ENCODE results near the gene EXOSC1.

EXOSC1 gene, protein sequence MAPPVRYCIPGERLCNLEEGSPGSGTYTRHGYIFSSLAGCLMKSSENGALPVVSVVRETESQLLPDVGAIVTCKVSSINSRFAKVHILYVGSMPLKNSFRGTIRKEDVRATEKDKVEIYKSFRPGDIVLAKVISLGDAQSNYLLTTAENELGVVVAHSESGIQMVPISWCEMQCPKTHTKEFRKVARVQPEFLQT

DNA sequence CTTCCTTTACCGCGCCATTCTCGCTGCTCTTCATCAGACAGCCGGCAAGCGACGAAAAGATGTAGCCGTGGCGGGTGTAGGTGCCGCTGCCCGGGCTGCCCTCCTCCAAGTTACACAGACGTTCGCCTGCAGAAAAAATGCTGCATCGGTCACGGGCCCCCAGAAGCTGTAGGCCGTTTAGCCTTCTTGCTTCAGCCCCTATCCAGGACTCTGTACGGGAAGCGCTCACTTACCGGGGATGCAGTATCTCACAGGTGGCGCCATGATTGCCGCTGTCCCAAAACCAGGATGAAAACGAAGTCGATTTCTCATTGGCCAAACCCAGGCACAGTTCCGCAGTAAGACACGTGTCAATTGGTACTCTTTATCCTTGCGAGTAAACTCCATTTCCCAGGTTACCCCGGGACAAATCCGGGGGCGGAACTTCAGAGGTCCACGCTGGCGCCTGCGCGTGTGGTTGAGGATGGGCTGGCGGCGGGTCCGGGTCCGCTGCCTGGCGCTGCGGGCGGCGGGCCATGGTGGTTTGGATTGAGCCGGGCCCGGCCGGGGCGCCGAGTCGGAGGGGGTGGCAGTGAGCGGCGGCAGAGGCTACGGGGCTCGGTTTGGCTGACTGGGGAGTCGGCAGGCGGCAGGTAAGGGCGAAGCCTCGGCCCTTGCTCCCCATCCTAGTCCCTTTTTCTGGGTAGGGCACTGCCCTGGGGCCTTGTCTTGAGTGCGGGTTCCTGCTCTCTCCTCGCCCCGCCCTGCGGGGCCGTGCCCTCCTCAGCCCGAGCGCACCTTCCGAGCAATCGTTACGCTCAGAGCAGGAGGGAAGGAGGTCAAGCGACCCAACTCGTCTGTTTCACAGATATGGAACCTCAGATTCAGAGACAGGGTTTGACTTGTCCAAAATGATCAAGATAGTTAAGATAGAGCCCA lies at the start of gene EXOSC1, which contains the start of gene ZDHHC16:
EXOSC1 (minus strand) TSS at position 285 of the 918 bp plus-strand sequence; CDS start at position 264, 21 bp downstream.
ZDHHC16 (plus strand) TSS at position 454 of the 918 bp plus-strand sequence. CDS start 5,501 bp downstream, outside the sequence.
- H3K4me3 ChIP-seq (ENCODE audit: low read length) = peak within 1 kb of the TSS; percentile 97
- DNase-seq (ENCODE audit: low read depth) = peak; percentile 90
- TF ChIP-seq, protein P1, sequence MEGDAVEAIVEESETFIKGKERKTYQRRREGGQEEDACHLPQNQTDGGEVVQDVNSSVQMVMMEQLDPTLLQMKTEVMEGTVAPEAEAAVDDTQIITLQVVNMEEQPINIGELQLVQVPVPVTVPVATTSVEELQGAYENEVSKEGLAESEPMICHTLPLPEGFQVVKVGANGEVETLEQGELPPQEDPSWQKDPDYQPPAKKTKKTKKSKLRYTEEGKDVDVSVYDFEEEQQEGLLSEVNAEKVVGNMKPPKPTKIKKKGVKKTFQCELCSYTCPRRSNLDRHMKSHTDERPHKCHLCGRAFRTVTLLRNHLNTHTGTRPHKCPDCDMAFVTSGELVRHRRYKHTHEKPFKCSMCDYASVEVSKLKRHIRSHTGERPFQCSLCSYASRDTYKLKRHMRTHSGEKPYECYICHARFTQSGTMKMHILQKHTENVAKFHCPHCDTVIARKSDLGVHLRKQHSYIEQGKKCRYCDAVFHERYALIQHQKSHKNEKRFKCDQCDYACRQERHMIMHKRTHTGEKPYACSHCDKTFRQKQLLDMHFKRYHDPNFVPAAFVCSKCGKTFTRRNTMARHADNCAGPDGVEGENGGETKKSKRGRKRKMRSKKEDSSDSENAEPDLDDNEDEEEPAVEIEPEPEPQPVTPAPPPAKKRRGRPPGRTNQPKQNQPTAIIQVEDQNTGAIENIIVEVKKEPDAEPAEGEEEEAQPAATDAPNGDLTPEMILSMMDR (conservative IDR thresholded peaks at IDR 0.05; ENCODE audit: low read depth, low read length) = peak; percentile 20

DNA sequence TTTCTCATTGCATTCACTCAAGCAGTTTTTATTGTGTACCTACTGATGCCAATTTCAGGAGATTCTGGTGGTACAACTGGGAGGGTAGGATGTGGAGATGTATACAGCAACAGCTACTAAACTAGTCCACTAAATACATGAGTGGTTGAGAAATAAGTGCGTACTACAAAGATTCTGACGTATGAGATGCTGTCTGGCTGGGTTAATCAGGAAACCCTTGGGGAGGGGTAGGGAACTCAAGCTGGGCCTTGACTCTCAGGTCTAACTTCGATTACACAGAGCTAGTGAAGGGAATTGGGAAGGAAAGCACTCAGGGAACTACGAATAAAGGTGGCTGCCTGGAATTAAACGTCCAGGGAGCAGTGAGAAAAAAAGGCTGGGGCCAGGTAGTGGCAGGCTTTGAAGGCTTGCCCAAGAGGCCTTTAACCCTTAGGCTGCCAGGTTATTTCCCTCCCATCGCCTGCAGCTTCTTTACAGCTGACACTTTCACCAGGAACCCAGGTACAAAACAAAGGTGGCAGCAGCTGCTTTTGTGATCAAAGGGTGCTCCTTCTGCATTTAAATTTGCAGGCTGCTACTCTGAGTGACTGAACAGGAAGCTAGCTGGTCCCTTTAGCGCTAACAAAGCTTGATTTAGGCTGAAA lies 49.2 kb upstream of the EXOSC1 start:
- DNase-seq (ENCODE audit: low read depth) = peak; percentile 77
- peak overlapping the region; percentile 16 for H3K4me3 ChIP-seq (ENCODE audit: low read length)

DNA sequence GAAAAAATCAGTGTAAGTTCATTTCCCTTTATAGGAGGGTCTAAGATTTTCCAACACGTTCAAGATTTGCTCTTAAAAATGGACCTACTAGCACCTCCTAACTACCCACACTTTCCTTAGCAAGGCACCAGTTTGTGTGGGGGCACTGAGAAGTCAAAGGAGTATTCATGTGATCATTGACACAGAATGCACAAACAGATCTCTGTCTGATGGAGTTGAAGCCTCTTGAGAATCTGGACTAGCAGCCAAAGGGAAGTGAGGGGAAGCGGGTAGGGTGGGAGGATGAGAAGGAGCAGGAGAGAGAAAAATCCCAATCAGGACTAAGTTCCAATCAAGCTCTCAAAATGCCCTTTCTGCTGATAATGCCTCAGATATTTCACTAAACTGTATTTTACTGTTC lies 48.3 kb upstream of the EXOSC1 start:
- no peak for DNase-seq (ENCODE audit: low read depth)
- no peak overlapping the region for H3K4me3 ChIP-seq (ENCODE audit: low read length)
- TF ChIP-seq, protein P1 (conservative IDR thresholded peaks at IDR 0.05; ENCODE audit: low read depth, low read length) = no peak

More for the DNA sequence above, 49.2 kb upstream of the EXOSC1 start:
- TF ChIP-seq, protein P1 (conservative IDR thresholded peaks at IDR 0.05; ENCODE audit: low read depth, low read length) = no peak

DNA sequence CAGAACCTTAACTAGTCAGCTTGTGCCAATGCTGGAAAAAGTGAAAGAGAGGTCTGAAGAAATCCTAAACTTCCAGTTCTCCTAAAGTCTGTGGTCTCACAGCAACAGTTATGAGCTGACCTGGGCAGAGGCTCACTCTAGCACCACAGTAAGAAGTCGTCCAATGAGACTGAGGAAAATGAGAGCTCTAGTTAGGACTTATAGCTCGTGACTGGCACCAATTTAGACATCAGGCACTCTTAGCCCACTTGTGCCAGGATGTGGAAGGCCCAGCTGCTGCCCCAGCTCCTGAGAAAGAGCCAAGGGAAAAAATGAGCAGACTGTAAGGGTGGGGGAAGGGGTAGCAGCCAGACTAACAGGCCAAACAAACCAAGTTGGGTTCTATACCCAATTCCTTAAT lies 44.8 kb upstream of the EXOSC1 start:
- TF ChIP-seq, protein P1 (conservative IDR thresholded peaks at IDR 0.05; ENCODE audit: low read depth, low read length) = no peak
- H3K4me3 ChIP-seq (ENCODE audit: low read length) = no peak overlapping the region
- DNase-seq (ENCODE audit: low read depth) = peak; percentile 94

DNA sequence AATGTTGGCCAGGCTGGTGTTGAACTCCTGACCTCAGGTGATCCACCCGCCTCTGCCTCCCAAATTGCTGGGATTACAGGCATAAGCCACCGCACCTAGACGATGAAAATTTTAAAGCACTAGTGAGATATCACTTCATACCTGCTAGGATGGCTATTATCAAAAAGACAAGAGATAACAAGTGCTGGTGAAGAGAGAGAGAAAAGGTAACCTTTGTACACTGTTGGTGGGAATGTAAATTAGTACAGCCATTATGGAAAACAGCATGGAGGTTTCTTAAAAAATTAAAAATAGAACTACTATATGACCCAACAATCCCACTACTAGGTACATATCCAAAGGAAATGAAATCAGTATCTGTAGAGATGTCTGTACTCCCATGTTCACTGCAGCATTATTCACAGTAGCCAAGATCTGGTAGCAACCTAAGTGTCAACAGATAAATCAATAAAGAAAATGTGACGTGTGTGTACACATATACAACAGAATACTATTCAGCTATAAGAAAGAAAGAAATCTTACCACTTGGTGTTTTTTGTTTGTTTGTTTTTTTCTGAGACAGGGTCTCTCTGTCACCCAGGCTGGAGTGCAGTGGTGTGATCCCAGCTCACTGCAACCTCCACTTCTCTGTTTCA lies 40.0 kb upstream of the EXOSC1 start:
- TF ChIP-seq, protein P1 (conservative IDR thresholded peaks at IDR 0.05; ENCODE audit: low read depth, low read length) = no peak

DNA sequence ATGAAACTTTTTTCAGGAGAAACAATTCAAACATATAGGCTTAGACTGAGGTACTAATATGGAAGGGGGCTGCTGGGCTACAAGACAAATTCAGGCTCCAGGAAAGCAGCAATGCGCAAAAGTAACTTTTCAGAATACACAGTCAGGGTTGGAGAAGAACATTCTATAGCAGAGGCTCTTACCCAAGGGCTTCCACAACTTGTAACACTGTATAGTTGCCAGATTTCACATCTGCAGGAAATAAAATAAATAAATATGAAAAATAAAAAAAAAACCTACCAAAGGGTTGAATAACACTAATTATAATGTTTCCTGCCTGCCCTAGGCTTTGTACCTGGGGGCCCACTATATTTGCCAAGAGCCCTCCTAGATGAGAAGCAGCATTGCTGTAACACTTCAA lies 38.1 kb upstream of the EXOSC1 start:
- TF ChIP-seq, protein P1 (conservative IDR thresholded peaks at IDR 0.05; ENCODE audit: low read depth, low read length) = no peak
- no peak for DNase-seq (ENCODE audit: low read depth)

More for the DNA sequence above, 40.0 kb upstream of the EXOSC1 start:
- H3K4me3 ChIP-seq (ENCODE audit: low read length) = no peak overlapping the region
- no peak for DNase-seq (ENCODE audit: low read depth)

More for the DNA sequence above, 38.1 kb upstream of the EXOSC1 start:
- no peak overlapping the region for H3K4me3 ChIP-seq (ENCODE audit: low read length)
